ENCODE results near the gene SPOPL. TPM values are rescaled to one million over a fixed set of nuclear protein-coding genes. Genes with fewer than 3 reads are reported as not detected.

SPOPL gene
- total RNA-seq, 1 experiment from 2014 or later = 6.0 TPM

GRCh38 chr2:138577066-138577465 lies 75.5 kb downstream of the SPOPL start:
- no peak for DNase-seq (ENCODE audit: low spot score)
- in situ Hi-C loops (cut with HindIII; ENCODE audit: low sequenced_read_pairs) = no loop called here

GRCh38 chr2:138579556-138579955 lies 78.0 kb downstream of the SPOPL start:
- in situ Hi-C loops (cut with HindIII; ENCODE audit: low sequenced_read_pairs) = no loop called here
- no peak for DNase-seq (ENCODE audit: low spot score)

GRCh38 chr2:138581909-138582308 lies 80.3 kb downstream of the SPOPL start:
- no peak for DNase-seq (ENCODE audit: low spot score)
- in situ Hi-C loops (cut with HindIII; ENCODE audit: low sequenced_read_pairs) = no loop called here

- no peak for DNase-seq (ENCODE audit: low spot score)
- in situ Hi-C loops (cut with HindIII; ENCODE audit: low sequenced_read_pairs) = no loop called here
These were observed 88.1 kb downstream of the SPOPL start for GRCh38 chr2:138589663-138590062.

- in situ Hi-C loops (cut with HindIII; ENCODE audit: low sequenced_read_pairs) = no loop called here
- no peak for DNase-seq (ENCODE audit: low spot score)
These were observed 94.8 kb downstream of the SPOPL start for GRCh38 chr2:138596403-138596802.

- no peak for DNase-seq (ENCODE audit: low spot score)
- in situ Hi-C loops (cut with HindIII; ENCODE audit: low sequenced_read_pairs) = no loop called here
These were observed 99.3 kb downstream of the SPOPL start for GRCh38 chr2:138600732-138601457.

- DNase-seq (ENCODE audit: low spot score) = no peak
These were observed 100.0 kb downstream of the SPOPL start for GRCh38 chr2:138601458-138602165.

GRCh38 chr2:138602166-138602460 lies 100.5 kb downstream of the SPOPL start:
- DNase-seq (ENCODE audit: low spot score) = no peak
- in situ Hi-C loops (cut with HindIII; ENCODE audit: low sequenced_read_pairs) = no loop called here

More at GRCh38 chr2:138601458-138602165, 100.0 kb downstream of the SPOPL start:
- in situ Hi-C loops (cut with HindIII; ENCODE audit: low sequenced_read_pairs) = no loop called here

- in situ Hi-C loops (cut with HindIII; ENCODE audit: low sequenced_read_pairs) = no loop called here
- DNase-seq (ENCODE audit: low spot score) = no peak
These were observed 106.2 kb downstream of the SPOPL start for GRCh38 chr2:138607746-138608145.

GRCh38 chr2:138609446-138609845 lies 107.9 kb downstream of the SPOPL start:
- no peak for DNase-seq (ENCODE audit: low spot score)
- in situ Hi-C loops (cut with HindIII; ENCODE audit: low sequenced_read_pairs) = no loop called here

GRCh38 chr2:138610201-138610953 lies 108.8 kb downstream of the SPOPL start:
- in situ Hi-C loops (cut with HindIII; ENCODE audit: low sequenced_read_pairs) = no loop called here

GRCh38 chr2:138615257-138615656 lies 113.7 kb downstream of the SPOPL start:
- no peak for DNase-seq (ENCODE audit: low spot score)
- in situ Hi-C loops (cut with HindIII; ENCODE audit: low sequenced_read_pairs) = no loop called here

More at GRCh38 chr2:138610201-138610953, 108.8 kb downstream of the SPOPL start:
- DNase-seq (ENCODE audit: low spot score) = no peak

- in situ Hi-C loops (cut with HindIII; ENCODE audit: low sequenced_read_pairs) = no loop called here
- DNase-seq (ENCODE audit: low spot score) = no peak
These were observed 115.5 kb downstream of the SPOPL start for GRCh38 chr2:138617026-138617425.

GRCh38 chr2:138618971-138619370 lies 117.4 kb downstream of the SPOPL start:
- in situ Hi-C loops (cut with HindIII; ENCODE audit: low sequenced_read_pairs) = no loop called here
- no peak for DNase-seq (ENCODE audit: low spot score)

- no peak for DNase-seq (ENCODE audit: low spot score)
- in situ Hi-C loops (cut with HindIII; ENCODE audit: low sequenced_read_pairs) = no loop called here
These were observed 118.9 kb downstream of the SPOPL start for GRCh38 chr2:138620431-138620830.

- no peak for DNase-seq (ENCODE audit: low spot score)
- in situ Hi-C loops (cut with HindIII; ENCODE audit: low sequenced_read_pairs) = no loop called here
These were observed 119.6 kb downstream of the SPOPL start for GRCh38 chr2:138621139-138621538.

GRCh38 chr2:138622613-138623012 lies 121.0 kb downstream of the SPOPL start:
- no peak for DNase-seq (ENCODE audit: low spot score)
- in situ Hi-C loops (cut with HindIII; ENCODE audit: low sequenced_read_pairs) = no loop called here
